ENCODE data around the gene ARID4A.
"Not testable (repeated sequence)": the region's sequence is repeated elsewhere in the genome, so short reads cannot be mapped to it uniquely, and the experiment has no call there.

ARID4A gene

GRCh38 chr14:58354808-58355207 lies 56.5 kb downstream of the ARID4A start:
- no peak for DNase-seq

DNA sequence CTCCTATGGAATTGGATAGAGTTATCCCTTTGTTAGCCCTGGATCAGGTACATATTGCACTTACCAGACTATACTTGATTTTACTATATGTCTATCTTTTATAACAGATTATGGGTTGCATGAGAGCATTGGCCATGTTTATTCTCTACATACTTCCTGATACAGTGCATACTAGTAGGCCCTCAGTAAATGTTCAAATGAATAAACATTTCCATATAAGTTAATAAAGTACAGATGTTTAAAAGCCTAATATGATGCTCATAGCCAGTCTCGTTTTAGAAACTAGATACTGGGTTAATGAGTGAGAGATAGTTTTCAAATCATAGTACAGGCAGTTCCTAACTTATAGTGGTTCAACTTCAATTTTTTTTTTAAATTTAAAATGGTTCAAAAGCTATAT lies 57.9 kb downstream of the ARID4A start:
- DNase-seq, result no peak

DNA sequence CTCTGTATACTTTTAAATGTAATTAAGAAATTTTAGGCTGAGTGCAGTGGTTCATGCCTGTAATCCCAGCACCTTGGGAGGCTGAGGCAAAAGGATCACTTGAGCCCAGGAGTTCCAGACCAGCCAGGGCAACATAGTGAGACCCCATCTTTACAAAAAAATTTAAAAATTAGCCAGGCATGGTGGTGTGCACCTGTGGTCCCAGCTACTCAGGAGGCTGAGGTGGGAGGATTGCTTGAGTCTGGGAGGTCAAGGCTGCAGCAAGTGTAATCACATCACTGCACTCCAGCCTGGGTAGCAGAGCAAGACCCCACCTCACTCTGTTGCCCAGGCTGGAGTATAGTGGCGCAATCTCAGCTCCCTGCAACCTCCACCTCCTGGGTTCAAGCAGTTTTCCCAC lies 63.9 kb downstream of the ARID4A start:
- DNase-seq, result not testable (repeated sequence)

DNA sequence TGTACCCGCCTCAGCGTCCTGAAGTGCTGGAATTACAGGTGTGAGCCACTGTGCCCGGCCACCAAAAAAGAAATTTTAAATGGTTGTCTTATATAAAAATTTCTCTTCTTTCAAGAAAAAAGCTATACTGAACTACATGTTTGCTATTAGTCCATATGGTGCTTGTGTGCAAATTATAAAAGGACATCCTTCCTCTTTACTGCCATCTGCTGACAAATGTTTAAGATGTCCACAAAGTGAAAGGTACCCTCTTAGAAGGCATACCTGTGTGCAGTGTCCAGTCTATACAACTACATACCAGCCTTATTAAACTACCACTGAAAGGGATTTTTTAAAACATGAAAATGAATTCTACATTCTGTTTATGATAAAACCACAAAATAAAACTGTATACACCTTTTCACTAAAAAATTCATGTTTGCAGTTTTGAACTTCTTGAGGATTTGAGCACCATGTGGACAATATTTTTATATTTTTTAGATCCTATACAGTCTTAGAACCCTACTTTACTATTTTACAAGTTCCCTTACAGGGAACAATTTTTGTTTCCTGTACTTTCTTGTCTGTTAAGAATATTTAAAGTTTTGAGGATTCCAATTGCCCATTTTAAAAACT lies 64.5 kb downstream of the ARID4A start:
- no peak for DNase-seq

- no peak for DNase-seq
Measured at GRCh38 chr14:58364316-58364715, 66.0 kb downstream of the ARID4A start.

DNA sequence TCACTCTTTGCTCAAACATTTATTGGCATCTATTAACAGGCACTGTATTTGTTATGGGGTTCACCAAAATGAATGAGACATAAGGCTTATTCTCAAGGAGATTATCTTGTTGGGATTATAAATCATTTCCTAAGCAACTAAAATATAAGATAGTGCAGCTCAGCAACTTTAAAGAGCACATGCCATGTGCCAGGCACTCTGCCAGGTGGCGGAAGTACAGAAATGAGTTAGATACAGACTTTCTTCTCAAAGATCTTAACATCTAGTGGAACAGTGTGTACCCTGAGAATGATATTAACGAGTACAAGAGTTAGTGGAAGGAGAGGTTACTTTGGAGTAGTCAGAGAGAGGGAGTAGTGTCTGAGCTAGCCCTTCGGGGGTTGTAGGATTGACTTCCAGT lies 68.9 kb downstream of the ARID4A start:
- no peak for DNase-seq

- no peak for DNase-seq
Measured at GRCh38 chr14:58368956-58369355, 70.6 kb downstream of the ARID4A start.

- no peak for DNase-seq
Measured at GRCh38 chr14:58376791-58377190, 78.4 kb downstream of the ARID4A start.

- DNase-seq, result no peak
Measured at GRCh38 chr14:58390830-58391229, 92.5 kb downstream of the ARID4A start.

DNA sequence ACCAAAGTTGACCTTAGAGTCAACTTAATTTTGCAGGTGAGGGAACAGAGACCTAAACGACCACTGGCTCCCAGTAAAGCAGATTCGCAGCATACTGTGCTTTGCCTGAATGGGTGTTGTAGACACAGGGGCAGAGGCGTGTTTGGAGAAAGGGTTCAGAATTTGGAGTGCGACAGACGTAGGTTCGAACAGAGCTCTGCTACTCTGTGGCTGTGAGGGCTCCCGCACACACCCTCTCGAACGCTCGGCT lies 97.1 kb downstream of the ARID4A start:
- no peak for DNase-seq

GRCh38 chr14:58395812-58396788 lies 97.7 kb downstream of the ARID4A start, which contains the start of gene TOMM20L:
TOMM20L (plus strand) TSS chr14:58395930; CDS start chr14:58395958, 28 bp downstream.
- DNase-seq, result peak; percentile 90

GRCh38 chr14:58397156-58397555 lies 98.8 kb downstream of the ARID4A start:
- no peak for DNase-seq

- no peak for DNase-seq
Measured at GRCh38 chr14:58398495-58398894, 100.1 kb downstream of the ARID4A start.

DNA sequence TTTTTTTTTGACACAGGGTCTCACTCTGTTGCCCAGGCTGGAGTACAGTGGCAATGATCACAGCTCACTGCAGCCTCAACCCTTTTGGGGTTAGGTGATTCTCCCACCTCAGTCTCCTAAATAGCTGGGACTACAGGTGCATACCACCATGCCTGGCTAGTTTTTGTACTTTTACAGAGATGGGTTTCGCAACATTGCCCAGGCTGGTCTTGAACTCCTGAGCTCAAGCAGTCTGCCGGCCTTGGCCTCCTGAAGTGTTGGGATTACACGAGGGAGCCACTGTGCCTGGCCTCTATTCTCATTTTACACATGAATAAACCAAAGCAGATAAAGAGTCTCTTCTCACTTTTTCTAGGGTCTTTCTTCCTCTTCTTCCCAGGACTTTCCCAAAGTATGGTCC lies 100.5 kb downstream of the ARID4A start:
- no peak for DNase-seq

- DNase-seq, result no peak
Measured at GRCh38 chr14:58401587-58401986, 103.2 kb downstream of the ARID4A start.

DNA sequence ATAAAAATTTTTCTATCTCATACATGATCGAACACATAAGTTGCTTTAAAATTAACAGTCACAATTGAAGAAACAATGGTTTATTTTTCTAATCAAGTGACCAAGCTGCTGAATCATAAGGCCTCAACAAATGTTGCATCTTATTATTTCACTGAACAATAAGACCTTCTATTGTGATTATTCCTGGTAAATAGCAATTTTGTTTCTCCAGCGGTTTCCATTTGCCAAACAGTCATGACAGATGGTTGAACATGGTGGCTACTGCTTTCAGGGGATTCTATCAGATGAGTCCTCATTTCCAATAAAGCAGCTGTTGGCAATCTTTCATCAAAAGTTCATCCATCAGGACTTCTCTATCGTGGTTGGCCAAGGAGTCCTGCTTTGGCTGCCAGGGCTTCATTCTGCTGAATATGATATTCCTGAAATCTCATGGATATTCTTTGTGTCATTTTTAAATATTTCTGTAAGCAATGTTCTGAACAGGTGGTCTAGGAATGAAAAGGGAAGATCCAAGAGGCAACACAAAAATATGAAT lies 110.4 kb downstream of the ARID4A start:
- no peak for DNase-seq

GRCh38 chr14:58414845-58415244 lies 116.5 kb downstream of the ARID4A start:
- no peak for DNase-seq

DNA sequence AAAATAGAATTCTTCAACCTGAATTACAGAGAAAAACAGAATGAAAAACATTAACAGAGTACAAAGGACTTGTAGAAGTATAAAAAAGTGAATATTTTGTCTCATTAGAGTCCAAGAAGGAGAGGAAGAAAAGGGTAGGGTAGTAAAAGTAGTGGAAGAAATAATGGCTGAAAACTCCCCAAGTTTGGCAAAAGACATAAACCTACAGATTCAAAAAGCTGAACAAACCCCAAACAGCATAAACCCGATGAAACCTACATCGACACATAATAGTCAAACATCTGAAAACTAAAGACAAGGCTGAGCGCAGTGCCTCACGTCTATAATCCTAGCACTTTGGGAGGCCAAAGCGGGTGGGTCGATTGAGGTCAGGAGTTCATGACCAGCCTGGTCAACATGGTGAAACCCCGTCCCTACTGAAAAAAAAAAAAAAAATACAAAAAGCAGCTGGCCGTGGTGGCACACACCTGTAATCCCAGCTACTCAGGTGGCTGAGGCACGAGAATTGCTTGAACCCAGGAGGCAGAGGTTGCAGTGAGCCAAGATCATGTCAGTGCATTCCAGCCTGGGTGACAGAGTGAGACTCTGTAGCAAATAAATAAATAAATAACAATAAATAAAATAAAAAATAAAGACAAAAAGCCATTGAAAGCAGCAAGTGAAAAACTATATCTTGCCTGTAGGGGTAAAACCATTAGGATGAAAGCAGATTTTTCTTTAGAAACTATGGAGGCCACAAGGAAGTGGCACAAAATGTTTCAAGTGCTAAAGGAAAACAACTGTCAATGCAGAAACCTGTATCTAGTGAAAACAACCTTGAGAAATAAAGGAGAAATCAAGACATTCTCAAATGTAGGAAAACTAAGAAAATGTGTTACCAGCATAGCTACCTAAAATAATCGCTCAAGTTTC lies 117.5 kb downstream of the ARID4A start:
- DNase-seq, result no peak

DNA sequence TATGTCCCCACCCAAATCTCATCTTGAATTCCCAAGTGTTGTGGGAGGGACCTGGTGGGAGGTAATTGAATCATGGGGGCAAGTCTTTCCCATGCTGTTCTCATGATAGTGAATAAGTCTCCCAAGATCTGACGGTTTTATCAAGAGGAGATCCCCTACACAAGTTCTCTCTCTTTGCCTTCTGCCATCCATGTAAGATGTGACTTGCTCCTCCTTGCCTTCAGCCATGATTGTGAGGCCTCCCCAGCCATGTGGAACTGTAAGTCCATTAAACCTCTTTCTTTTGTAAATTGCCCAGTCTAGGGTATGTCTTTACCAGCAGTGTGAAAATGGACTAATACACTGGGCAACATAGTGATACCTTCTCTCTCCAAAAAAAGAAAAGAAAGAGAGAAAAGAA lies 118.6 kb downstream of the ARID4A start:
- not testable (repeated sequence) for DNase-seq
